Fibroblast of the aortic adventitia (primary cell): ENCODE measurements around the gene MAVS. TPM values are rescaled to one million over a fixed set of nuclear protein-coding genes. Genes with fewer than 3 reads are reported as not detected.

ENCODE experiments used
- DNase-seq: peaks from one replicate; pipeline ENCODE4 v3.0.0-alpha.2; 2010; ENCODE audit warnings: low read depth
- H3K4me3 ChIP-seq: 2 replicates; pipeline ENCODE4 v1.5.1; 2011; ENCODE audit warnings: low read depth, mild to moderate bottlenecking, control low read depth, low read length, moderate library complexity
- total RNA-seq: library from RNA; depleted of rRNA; stranded (reverse); fragments of >200 nt; gene quantifications from 2 replicates; pipeline ENCODE4 v1.2.3, GENCODE V29; 2012; ENCODE audit warnings: low replicate concordance
- TF ChIP-seq, protein P1 (sequence below): IDR thresholded peaks from 2 replicates; pipeline ENCODE4 v1.5.1; 2011; ENCODE audit warnings: mild to moderate bottlenecking, low read length, control low read depth, inconsistent platforms; ENCODE audit not compliant: insufficient read depth

MAVS gene
- total RNA-seq, 1 donor = 23.7 TPM

DNA sequence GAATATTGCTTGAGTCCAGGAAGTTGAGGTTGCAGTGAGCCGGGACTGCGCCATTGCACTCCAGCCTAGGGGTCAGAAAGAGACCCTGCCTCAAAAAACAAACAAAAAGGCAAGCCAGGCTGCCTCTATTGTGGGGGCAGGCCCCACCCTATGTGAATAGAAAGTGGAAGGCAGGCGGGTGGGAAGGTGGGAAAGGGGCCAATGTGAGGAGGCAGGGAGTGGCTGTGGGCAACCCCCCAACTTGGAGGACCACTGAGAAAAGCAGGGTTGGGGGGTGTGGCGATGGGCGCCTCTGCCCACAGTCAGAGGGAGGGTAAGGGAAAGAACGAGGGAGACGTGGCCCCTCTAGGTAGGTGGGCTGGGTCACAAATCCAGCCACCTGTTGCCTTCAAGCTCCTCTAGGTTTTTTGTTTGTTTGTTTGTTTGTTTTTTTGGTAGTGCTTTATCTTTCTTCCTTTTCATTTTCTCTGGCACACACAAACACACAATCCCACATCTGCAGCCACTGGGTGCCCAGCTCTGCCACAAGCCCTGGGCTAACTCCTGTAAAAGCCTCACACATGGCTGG lies 31.6 kb upstream of the MAVS start:
- TF ChIP-seq, protein P1, sequence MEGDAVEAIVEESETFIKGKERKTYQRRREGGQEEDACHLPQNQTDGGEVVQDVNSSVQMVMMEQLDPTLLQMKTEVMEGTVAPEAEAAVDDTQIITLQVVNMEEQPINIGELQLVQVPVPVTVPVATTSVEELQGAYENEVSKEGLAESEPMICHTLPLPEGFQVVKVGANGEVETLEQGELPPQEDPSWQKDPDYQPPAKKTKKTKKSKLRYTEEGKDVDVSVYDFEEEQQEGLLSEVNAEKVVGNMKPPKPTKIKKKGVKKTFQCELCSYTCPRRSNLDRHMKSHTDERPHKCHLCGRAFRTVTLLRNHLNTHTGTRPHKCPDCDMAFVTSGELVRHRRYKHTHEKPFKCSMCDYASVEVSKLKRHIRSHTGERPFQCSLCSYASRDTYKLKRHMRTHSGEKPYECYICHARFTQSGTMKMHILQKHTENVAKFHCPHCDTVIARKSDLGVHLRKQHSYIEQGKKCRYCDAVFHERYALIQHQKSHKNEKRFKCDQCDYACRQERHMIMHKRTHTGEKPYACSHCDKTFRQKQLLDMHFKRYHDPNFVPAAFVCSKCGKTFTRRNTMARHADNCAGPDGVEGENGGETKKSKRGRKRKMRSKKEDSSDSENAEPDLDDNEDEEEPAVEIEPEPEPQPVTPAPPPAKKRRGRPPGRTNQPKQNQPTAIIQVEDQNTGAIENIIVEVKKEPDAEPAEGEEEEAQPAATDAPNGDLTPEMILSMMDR = no peak
- no peak overlapping the region for H3K4me3 ChIP-seq
- DNase-seq = no peak

DNA sequence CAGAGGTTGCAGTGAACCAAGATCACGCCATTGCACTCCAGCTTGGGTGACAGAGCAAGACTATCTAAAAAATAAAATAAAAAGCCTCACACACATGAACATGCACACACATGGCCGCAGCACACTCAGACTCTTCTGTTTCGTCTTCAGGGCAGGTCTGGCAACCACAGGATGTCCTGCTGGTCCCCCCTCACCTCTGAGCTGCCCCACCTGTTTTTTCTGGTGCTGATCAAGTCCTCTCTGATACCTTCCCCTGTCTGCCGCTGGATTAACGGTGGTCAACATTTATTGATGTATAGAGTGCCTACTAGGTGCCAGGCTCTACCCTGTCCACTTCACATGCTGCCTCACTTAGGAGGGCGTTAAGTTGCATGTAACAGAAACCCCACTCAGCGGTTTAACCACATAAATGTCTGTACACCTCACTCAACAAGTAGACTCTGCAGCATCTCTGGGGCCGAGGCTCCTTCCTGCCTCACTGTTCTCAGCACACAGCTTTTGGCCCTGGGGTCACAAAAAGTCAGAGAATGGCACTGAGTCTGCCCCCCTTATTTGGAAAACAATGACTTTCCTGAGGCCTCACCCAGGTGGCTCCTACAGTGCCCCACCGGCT lies 30.8 kb upstream of the MAVS start:
- TF ChIP-seq, protein P1 = no peak
- no peak overlapping the region for H3K4me3 ChIP-seq
- DNase-seq = no peak

DNA sequence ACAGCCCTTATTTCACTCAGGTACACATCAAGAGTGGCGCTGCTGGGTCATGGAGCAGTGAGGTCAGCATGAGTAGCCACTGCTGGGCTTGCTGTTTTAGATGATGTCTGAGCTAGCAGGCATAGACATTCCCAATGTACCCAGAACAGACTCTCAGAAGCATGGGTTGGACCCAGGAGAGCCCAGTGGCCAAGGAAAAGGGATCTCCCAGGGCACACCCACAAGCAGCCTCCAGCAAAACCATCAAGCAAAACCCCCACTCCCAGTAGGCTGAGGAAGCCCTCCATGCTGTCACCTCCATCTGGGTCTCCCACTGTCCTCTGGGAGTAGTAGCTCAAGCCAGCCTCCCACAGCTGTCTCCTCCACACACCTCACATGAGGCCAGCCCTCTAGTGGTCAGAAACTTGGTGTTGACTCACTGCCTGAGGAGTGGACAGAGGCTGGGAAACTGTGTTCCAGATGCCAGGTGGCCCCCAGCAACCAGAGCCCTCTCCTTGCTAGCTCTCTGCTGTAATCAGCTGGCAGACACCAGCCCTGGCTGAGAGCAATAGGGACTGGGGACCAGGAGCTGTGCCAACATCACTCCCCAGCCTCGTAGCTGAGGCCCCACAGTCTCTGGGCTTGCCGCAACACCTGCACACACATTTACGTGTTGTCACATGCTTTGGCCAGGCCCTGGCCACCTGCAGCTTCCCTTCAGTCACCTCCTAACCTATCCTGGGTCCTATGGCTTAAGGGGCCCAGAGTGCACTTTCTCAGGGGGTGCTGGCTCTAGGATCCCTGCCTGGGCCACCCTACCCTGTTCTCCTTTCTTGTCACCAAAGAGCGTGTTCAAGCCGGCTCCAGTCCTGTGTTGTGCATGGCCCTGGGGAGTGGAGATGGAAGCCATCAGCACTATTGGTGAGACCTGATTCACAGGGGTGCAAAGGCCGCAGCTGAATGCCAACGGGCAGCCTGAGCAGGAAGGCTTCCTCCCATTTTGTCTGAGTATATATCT lies 28.2 kb upstream of the MAVS start:
- TF ChIP-seq, protein P1 = peak; percentile 78
- peak; percentile 80 for DNase-seq
- H3K4me3 ChIP-seq = no peak overlapping the region

DNA sequence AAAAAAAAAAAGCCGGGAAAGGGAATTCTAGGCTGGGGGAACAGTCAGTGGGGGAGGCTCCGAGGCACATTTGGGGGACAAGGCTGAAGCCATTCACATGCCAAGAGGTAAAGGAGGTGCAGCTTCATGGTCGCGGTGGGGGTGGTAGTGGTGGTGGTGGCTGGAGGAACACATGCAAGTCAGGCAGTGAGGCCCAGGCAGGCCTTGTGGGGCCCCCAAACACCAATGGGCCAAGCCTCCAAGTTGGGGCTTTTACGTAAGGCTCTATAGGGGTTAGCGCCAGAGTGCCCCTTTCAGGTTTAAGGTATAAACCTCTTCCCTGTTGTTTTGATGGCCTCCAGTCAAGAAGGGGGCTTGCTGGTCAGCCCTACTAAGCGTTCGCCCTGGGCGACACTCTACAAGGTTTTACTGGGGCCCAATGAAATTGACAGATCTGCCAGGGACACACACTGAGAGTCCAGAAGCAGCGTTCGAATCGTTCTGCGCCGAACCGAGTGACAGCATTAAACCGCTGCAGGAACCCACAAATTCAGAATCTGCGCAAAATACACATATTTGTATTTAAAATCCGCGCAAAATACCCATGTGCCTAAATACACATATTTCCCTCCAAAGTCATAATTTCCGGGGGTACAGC lies 27.1 kb upstream of the MAVS start:
- TF ChIP-seq, protein P1 = no peak
- peak overlapping the region; percentile 88 for H3K4me3 ChIP-seq
- no peak for DNase-seq

DNA sequence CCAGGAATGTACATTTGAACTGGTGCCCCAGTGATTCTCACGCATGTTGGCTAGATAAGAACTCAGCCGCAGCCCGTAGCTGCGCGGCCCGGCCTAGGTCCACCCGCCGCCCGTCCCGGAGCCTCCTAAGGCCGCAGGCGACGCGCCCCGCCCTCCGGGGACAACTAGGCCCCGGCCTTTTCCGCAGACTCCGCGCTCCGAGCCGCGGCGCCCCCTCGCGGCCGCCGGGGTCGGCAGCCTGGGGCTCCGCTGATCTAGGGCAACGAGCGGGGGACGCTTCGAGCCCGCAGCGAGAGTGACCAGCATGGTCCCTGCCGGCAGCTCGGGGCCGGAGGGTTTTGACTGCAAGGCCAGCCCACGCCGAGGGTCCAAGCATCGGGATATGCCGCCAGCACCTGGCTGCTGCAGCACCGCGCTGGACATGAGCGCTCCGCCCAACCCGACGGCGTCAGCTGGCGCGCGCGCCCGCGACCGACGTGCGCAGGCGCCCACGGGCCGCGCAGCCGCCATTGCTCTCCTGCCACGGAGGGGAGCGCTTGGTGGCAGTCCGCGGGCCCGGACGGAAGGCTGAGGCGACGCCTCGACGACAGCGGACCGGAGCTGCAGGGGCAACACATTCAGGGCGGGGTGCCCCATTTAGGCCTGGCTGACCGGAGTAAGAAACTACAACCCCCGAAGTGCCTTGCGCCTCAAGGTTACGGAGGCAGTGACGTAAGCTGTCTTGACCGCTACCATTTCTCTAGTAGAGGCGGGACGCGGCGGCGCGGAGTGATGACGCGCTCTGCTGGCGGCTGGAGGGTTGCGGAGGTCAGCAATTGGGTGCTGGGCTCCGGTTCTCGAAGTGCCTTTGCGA lies 26.4 kb upstream of the MAVS start, which contains the start of gene AP5S1:
TSS of gene AP5S1 (plus strand) at position 500 of the 853 bp plus-strand sequence. CDS start 1,571 bp downstream, outside the sequence.
- TF ChIP-seq, protein P1 = peak; percentile 66
- DNase-seq = peak; percentile 97

More for the DNA sequence above, 26.4 kb upstream of the MAVS start, which contains the start of gene AP5S1:
- H3K4me3 ChIP-seq = peak within 1 kb of the TSS; percentile 88
